Transverse colon (tissue), 4 donors: ENCODE measurements around the gene SERINC5. TPM values are rescaled to one million over a fixed set of nuclear protein-coding genes. Genes with fewer than 3 reads are reported as not detected.
A peak's percentile ranks its signal among the peaks of the same experiment; 100 is the strongest.

ENCODE experiments used
- DNase-seq: peaks from one replicate; pipeline ENCODE4 v3.0.0-alpha.2; 2019
- H3K27ac ChIP-seq, 4 donors: fragments of 200-600 bp; sonication (generic); 2 replicates each; pipeline ENCODE4 v1.5.1; 2016 to 2018; ENCODE audit warnings: inconsistent platforms in 4 of 4
- H3K27me3 ChIP-seq: fragments of 200-600 bp; sonication (generic); 2 replicates; pipeline ENCODE4 v1.5.1; 2017; ENCODE audit warnings: inconsistent platforms
- H3K36me3 ChIP-seq, 4 donors: fragments of 200-600 bp; sonication (generic); 2 replicates each; pipeline ENCODE4 v1.5.1; 2017 to 2019; ENCODE audit warnings: inconsistent platforms in 4 of 4
- H3K4me1 ChIP-seq, 4 donors: fragments of 200-600 bp; sonication (generic); 2 replicates each; pipeline ENCODE4 v1.5.1; 2017 to 2020; ENCODE audit warnings: inconsistent platforms in 4 of 4
- H3K4me3 ChIP-seq, 4 donors: fragments of 200-600 bp; sonication (generic); 1 replicate in 1 of 4; 2 replicates in 3 of 4; pipeline versions ENCODE4 v1.5.1 to v1.6.1; 2017 to 2019; ENCODE audit warnings: inconsistent platforms in 4 of 4
- H3K9me3 ChIP-seq, 2 donors: fragments of 200-600 bp; sonication (generic); 2 replicates each; pipeline ENCODE4 v1.5.1; 2017 to 2019; ENCODE audit warnings: inconsistent platforms in 2 of 2
- EP300 ChIP-seq: sonication (generic); formaldehyde crosslinking; IDR thresholded peaks from one replicate; pipeline ENCODE4 v1.6.1; 2017; ENCODE audit warnings: antibody characterized with exemption, low read depth
- POLR2A ChIP-seq: fragments of 450-650 bp; IDR thresholded peaks from one replicate; pipeline ENCODE4 v1.6.1; 2016; ENCODE audit warnings: antibody characterized with exemption, mild to moderate bottlenecking, moderate library complexity
- POLR2AphosphoS5 ChIP-seq, 3 donors: sonication (generic); formaldehyde crosslinking; IDR thresholded peaks; one replicate each; pipeline ENCODE4 v1.6.1; 2016; ENCODE audit warnings: antibody characterized with exemption in 3 of 3
- WGBS, 2 donors: methylation state at CpG; one replicate each; pipeline ENCODE4 v1.1.5; 2018; ENCODE audit warnings: low coverage in 1 of 2; 5-methylcytosine and 5-hydroxymethylcytosine counted together
- in situ Hi-C, 4 donors: fragments of 200-750 bp; cut with MboI; loops; one replicate each; pipeline versions ENCODE4 v1.15.0 to v1.15.1; 2017; ENCODE audit warnings: low sequenced_read_pairs in 3 of 4, low pct_ligation_motif_present in 1 of 4, low pct_unique_long_range_greater_than_20kb in 1 of 4
- intact Hi-C: fragments of 100-400 bp; cut with DNase I; formaldehyde crosslinking; loops from one replicate; pipeline ENCODE4 v1.15.1; 2023; ENCODE audit warnings: low total_unique reads
- total RNA-seq, 4 donors: library from RNA; depleted of rRNA; stranded (reverse); fragments of >200 nt; gene quantifications; one replicate each; pipeline ENCODE4 v1.1.0, GENCODE V29; 2016
- TF ChIP-seq, protein P1 (sequence below), 5 experiments: fragments of 200-600 bp in 3 of 5; fragments of 450-650 bp in 2 of 5; sonication (generic) in 3 of 5; IDR thresholded peaks; 1 replicate in 2 of 5; 2 replicates in 3 of 5; pipeline ENCODE4 v1.5.1; 2016 to 2017; ENCODE audit warnings: antibody characterized with exemption in 5 of 5, inconsistent platforms in 3 of 5, mild to moderate bottlenecking in 2 of 5, moderate library complexity in 1 of 5

The SERINC5 gene
- total RNA-seq, 4 donors from 2014 or later, result 40.6 to 90.4 (median 79.6) TPM

DNA sequence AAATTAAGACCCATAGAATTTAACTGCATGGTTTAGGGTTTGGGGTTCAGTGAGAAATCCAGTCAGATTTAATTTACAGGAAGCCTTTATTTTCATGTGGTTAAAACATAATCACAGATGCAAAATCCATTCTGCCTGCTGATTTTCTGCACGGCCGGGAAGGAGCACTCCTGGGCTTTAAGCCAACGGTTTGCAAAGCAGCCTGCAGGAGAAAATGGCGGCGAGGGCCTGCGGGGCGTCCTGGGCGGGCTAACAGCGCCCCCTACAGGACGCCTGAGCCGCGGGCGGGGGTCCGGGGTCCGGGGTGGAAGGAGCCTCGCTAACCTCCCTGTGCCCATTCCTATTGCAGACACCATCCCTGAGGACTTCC lies 173.1 kb downstream of the SERINC5 start:
- intact Hi-C loops, result loop anchor here (10.0 kb wide), 1 partner anchor 518 kb away; no protein-coding TSS in a partner anchor
- H3K9me3 ChIP-seq, result no peaks in the 10 kb centered on the region
- 7% methylated on average over 16 of the region's 16 CpGs; no CpG with 5 or more reads in 1 of the 2 donors for WGBS, 2 donors

DNA sequence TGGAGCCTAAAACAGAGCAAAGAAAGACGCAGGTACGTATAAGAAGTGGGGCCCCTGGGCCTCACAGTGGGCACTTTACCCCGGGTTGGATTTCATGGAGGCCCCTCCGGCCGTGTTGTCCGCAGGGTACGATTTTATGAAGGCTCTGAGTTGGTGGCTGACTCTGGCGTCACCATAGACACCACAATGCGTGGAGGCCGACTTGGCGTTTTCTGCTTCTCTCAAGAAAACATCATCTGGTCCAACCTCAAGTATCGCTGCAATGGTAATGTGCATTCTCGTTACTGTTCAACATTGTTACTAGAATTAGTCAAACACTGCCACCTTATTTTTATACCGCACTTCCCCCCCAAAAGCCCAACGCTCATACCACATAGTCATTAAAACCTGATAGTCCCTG lies 173.6 kb downstream of the SERINC5 start:
- intact Hi-C loops, result loop anchor here (10.0 kb wide), 1 partner anchor 517 kb away; no protein-coding TSS in a partner anchor
- Histone ChIP-seq H3K9me3 (no peaks in the 10 kb centered on the region), H3K36me3 (no peaks in the 10 kb centered on the region), H3K4me3 (no peak overlapping the region), H3K27me3 (no peaks in the 10 kb centered on the region), H3K4me1 (peaks cover 0 to 9% (median 4%) of the 10 kb centered on the region in 4 donors), H3K27ac (peak overlapping the region in 2 of 4 donors; percentile 62 to 78)
- in situ Hi-C loops, result no loop called here
- no peak for DNase-seq
- WGBS, 2 donors, result 80 to 93% methylated on average over 1 to 15 of the region's 15 CpGs
- TF ChIP-seq EP300 (no peak), POLR2A (no peak), POLR2AphosphoS5 (IDR thresholded peaks at IDR 0.05) (no peak)
- TF ChIP-seq, protein P1, sequence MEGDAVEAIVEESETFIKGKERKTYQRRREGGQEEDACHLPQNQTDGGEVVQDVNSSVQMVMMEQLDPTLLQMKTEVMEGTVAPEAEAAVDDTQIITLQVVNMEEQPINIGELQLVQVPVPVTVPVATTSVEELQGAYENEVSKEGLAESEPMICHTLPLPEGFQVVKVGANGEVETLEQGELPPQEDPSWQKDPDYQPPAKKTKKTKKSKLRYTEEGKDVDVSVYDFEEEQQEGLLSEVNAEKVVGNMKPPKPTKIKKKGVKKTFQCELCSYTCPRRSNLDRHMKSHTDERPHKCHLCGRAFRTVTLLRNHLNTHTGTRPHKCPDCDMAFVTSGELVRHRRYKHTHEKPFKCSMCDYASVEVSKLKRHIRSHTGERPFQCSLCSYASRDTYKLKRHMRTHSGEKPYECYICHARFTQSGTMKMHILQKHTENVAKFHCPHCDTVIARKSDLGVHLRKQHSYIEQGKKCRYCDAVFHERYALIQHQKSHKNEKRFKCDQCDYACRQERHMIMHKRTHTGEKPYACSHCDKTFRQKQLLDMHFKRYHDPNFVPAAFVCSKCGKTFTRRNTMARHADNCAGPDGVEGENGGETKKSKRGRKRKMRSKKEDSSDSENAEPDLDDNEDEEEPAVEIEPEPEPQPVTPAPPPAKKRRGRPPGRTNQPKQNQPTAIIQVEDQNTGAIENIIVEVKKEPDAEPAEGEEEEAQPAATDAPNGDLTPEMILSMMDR (IDR thresholded peaks at IDR 0.05), result no peak

More for the DNA sequence above, 173.1 kb downstream of the SERINC5 start:
- Histone ChIP-seq H3K4me1 (peaks cover 0 to 9% (median 4%) of the 10 kb centered on the region in 4 donors), H3K27ac (peak overlapping the region; percentile 39 to 78 (median 60)), H3K36me3 (no peaks in the 10 kb centered on the region), H3K27me3 (no peaks in the 10 kb centered on the region), H3K4me3 (peak overlapping the region in 1 of 4 donors; percentile 36)
- TF ChIP-seq, protein P1 (IDR thresholded peaks at IDR 0.05), result peak in 4 of 5 experiments; percentile 56 to 80 (median 72)
- TF ChIP-seq EP300, result no peak
- peak; percentile 45 for DNase-seq
- in situ Hi-C loops, result no loop called here

DNA sequence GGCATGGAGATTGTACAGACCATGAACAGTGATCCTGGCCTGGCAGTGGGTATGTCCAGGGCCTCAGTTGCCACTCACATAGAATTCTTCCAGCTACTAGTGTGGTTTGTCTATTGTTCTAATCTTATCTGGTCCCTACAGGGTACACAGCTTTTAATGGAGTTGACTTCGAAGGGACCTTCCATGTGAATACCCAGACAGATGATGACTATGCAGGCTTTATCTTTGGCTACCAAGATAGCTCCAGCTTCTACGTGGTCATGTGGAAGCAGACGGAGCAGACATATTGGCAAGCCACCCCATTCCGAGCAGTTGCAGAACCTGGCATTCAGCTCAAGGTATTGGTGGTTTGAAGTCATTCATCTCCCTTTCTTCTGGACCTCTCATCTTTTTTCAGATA lies 176.9 kb downstream of the SERINC5 start:
- Histone ChIP-seq H3K9me3 (no peaks in the 10 kb centered on the region), H3K27ac (no peak overlapping the region), H3K36me3 (no peaks in the 10 kb centered on the region), H3K4me1 (peaks cover 0 to 9% (median 4%) of the 10 kb centered on the region in 4 donors), H3K27me3 (no peaks in the 10 kb centered on the region), H3K4me3 (no peak overlapping the region)
- no peak for DNase-seq
- in situ Hi-C loops, result loop anchor here in 1 of 4 donors (10.0 kb wide), 1 partner anchor 534 kb away; no protein-coding TSS in a partner anchor
- TF ChIP-seq EP300 (no peak), POLR2AphosphoS5 (IDR thresholded peaks at IDR 0.05) (no peak), POLR2A (no peak)
- TF ChIP-seq, protein P1 (IDR thresholded peaks at IDR 0.05), result no peak
- intact Hi-C loops, result no loop called here
- 94 to 100% methylated on average over 3 to 4 of the region's 4 CpGs for WGBS, 2 donors

- no peaks in the 10 kb centered on the region for H3K9me3 ChIP-seq
- H3K27me3 ChIP-seq, result no peaks in the 10 kb centered on the region
- DNase-seq, result no peak
- no peak for TF ChIP-seq POLR2A
- 81% methylated on average over 3 of the region's 3 CpGs; no CpG with 5 or more reads in 1 of the 2 donors for WGBS, 2 donors
- no peaks in the 10 kb centered on the region for H3K4me1 ChIP-seq
- intact Hi-C loops, result no loop called here
- no peak overlapping the region for H3K27ac ChIP-seq
- in situ Hi-C loops, result loop anchor here in 1 of 4 donors (10.0 kb wide), 1 partner anchor 532 kb away; no protein-coding TSS in a partner anchor
- H3K36me3 ChIP-seq, result no peaks in the 10 kb centered on the region
- H3K4me3 ChIP-seq, result no peak overlapping the region
Measured at GRCh38 chr5:80077051-80077714, 178.7 kb downstream of the SERINC5 start.
